H1 (cell line): ENCODE measurements around the gene FBLN2. TPM values are rescaled to one million over a fixed set of nuclear protein-coding genes. Genes with fewer than 3 reads are reported as not detected.

ENCODE experiments used
- CTCF ChIA-PET: fragments of 300-600 bp; sonication (Branson Sonifier 250); formaldehyde crosslinking; loops from one replicate; lab custom pipeline; 2021; ENCODE audit not compliant: partially characterized antibody; lab: Charles Lee
- POLR2A ChIA-PET: fragments of 300-600 bp; sonication (Branson Sonifier 250); formaldehyde crosslinking; loops from one replicate; lab custom pipeline; 2021; ENCODE audit warnings: inconsistent platforms; ENCODE audit not compliant: partially characterized antibody; lab: Charles Lee
- DNase-seq, 2 experiments: peaks; one replicate each; pipeline versions ENCODE4 v3.0.0 to v3.0.0-alpha.2; 2010 to 2022; ENCODE audit warnings: low spot score in 2 of 2, low read depth in 1 of 2, mixed read lengths in 1 of 2
- FAIRE-seq: peaks from 2 replicates; lab custom pipeline; 2011; peaks lifted over from hg19 to GRCh38; lab: Jason Lieb, UNC
- H2AFZ ChIP-seq: 2 replicates; pipeline ENCODE4 v1.8.1; 2012; ENCODE audit warnings: low read length, inconsistent platforms
- H2AK5ac ChIP-seq: 2 replicates; pipeline ENCODE4 v1.6.1; 2013; ENCODE audit warnings: low read depth, low read length
- H2BK120ac ChIP-seq: replicated peaks from 2 replicates; pipeline ENCODE3; 2013; ENCODE audit warnings: low read depth, low read length, inconsistent platforms
- H2BK12ac ChIP-seq: 2 replicates; pipeline ENCODE4 v1.6.1; 2013; ENCODE audit warnings: low read depth, low read length
- H2BK15ac ChIP-seq: 2 replicates; pipeline ENCODE4 v1.6.1; 2013; ENCODE audit warnings: low read length
- H2BK20ac ChIP-seq: 2 replicates; pipeline ENCODE4 v1.6.1; 2013; ENCODE audit warnings: low read length
- H2BK5ac ChIP-seq: 2 replicates; pipeline ENCODE4 v1.6.1; 2013; ENCODE audit warnings: low read depth, low read length
- H3K14ac ChIP-seq: 2 replicates; pipeline ENCODE4 v1.6.1; 2013; ENCODE audit warnings: inconsistent platforms; ENCODE audit not compliant: insufficient read length
- H3K18ac ChIP-seq: 2 replicates; pipeline ENCODE4 v1.6.1; 2013; ENCODE audit warnings: low read length; ENCODE audit errors: extremely low read depth
- H3K23ac ChIP-seq: 2 replicates; pipeline ENCODE4 v1.6.1; 2013; ENCODE audit warnings: inconsistent platforms; ENCODE audit not compliant: insufficient read length
- H3K23me2 ChIP-seq: 2 replicates; pipeline ENCODE4 v1.6.1; 2013; ENCODE audit warnings: low read depth, low read length
- H3K27ac ChIP-seq: 2 replicates; pipeline ENCODE4 v1.6.1; 2011; ENCODE audit warnings: low read depth, low read length, inconsistent platforms
- H3K27me3 ChIP-seq, 4 experiments: replicated peaks in 1 of 4; 1 replicate in 1 of 4; 2 replicates in 3 of 4; pipeline versions ENCODE4 v1.6.1 to v1.8.1; 2011 to 2013; ENCODE audit warnings: low read length in 3 of 4, mild to moderate bottlenecking in 3 of 4, inconsistent platforms in 2 of 4, mixed read lengths in 2 of 4, moderate library complexity in 1 of 4; ENCODE audit not compliant: control insufficient read depth in 3 of 4, insufficient read depth in 3 of 4; ENCODE audit errors: extremely low read depth in 1 of 4
- H3K36me3 ChIP-seq, 4 experiments: 2 replicates each; pipeline versions ENCODE4 v1.6.1 to v1.8.1; 2011 to 2013; ENCODE audit warnings: mild to moderate bottlenecking in 4 of 4, low read length in 3 of 4, moderate library complexity in 2 of 4, control low read depth in 1 of 4, inconsistent platforms in 1 of 4; ENCODE audit not compliant: insufficient read depth in 4 of 4, control insufficient read depth in 2 of 4
- H3K4ac ChIP-seq: replicated peaks from 2 replicates; pipeline ENCODE3; 2013; ENCODE audit warnings: low read length, low read depth, mixed read lengths, inconsistent platforms; ENCODE audit not compliant: insufficient read length
- H3K4me1 ChIP-seq, 4 experiments: replicated peaks in 1 of 4; 1 replicate in 1 of 4; 2 replicates in 3 of 4; pipeline versions ENCODE4 v1.6.1 to v1.8.1; 2011 to 2013; ENCODE audit warnings: low read length in 3 of 4, inconsistent platforms in 2 of 4, mixed read lengths in 1 of 4; ENCODE audit not compliant: insufficient read depth in 4 of 4, control insufficient read depth in 3 of 4
- H3K4me2 ChIP-seq, 2 experiments: 2 replicates each; pipeline versions ENCODE4 v1.6.1 to v1.8.1; 2011 to 2013; ENCODE audit warnings: low read depth in 2 of 2, low read length in 2 of 2, control low read depth in 1 of 2, inconsistent platforms in 1 of 2, mild to moderate bottlenecking in 1 of 2; ENCODE audit not compliant: insufficient read depth in 1 of 2
- H3K4me3 ChIP-seq, 4 experiments: fragments of 200-600, 300-600 bp in 1 of 4; sonication (generic), shearing (Covaris generic), sonication (Bioruptor Twin) in 1 of 4; 2 replicates each; pipeline versions ENCODE4 v1.5.1 to v1.8.1; 2011 to 2016; ENCODE audit warnings: low read length in 4 of 4, low read depth in 3 of 4, control low read depth in 2 of 4, inconsistent platforms in 2 of 4, mild to moderate bottlenecking in 2 of 4, mixed read lengths in 1 of 4, moderate library complexity in 1 of 4; ENCODE audit not compliant: insufficient read depth in 2 of 4; ENCODE audit errors: extremely low read depth in 1 of 4
- H3K56ac ChIP-seq: replicated peaks from 2 replicates; pipeline ENCODE3; 2013; ENCODE audit warnings: low read depth, mild to moderate bottlenecking, mixed read lengths, low read length, inconsistent platforms; ENCODE audit not compliant: insufficient read length
- H3K79me1 ChIP-seq: 2 replicates; pipeline ENCODE4 v1.6.1; 2013; ENCODE audit warnings: low read depth, low read length, control low read depth
- H3K79me2 ChIP-seq, 2 experiments: 2 replicates each; pipeline versions ENCODE4 v1.6.1 to v1.8.1; 2012 to 2013; ENCODE audit warnings: low read length in 2 of 2, mild to moderate bottlenecking in 2 of 2, inconsistent platforms in 1 of 2; ENCODE audit not compliant: insufficient read depth in 2 of 2, control insufficient read depth in 1 of 2
- H3K9ac ChIP-seq, 4 experiments: replicated peaks in 1 of 4; 1 replicate in 1 of 4; 2 replicates in 3 of 4; pipeline versions ENCODE4 v1.6.1 to v1.8.1; 2011 to 2013; ENCODE audit warnings: low read depth in 3 of 4, low read length in 3 of 4, control low read depth in 2 of 4, mild to moderate bottlenecking in 2 of 4, moderate library complexity in 2 of 4, inconsistent platforms in 1 of 4; ENCODE audit errors: extremely low read depth in 1 of 4
- H3K9me3 ChIP-seq, 2 experiments: 2 replicates each; pipeline versions ENCODE4 v1.6.1 to v1.8.1; 2012 to 2013; ENCODE audit warnings: mild to moderate bottlenecking in 2 of 2, moderate library complexity in 2 of 2, control low read depth in 1 of 2, inconsistent platforms in 1 of 2, low read depth in 1 of 2, low read length in 1 of 2, mixed read lengths in 1 of 2; ENCODE audit not compliant: insufficient read depth in 2 of 2
- H4K20me1 ChIP-seq, 2 experiments: replicated peaks in 1 of 2; 2 replicates each; pipeline versions ENCODE3 to v1.8.1; 2011 to 2013; ENCODE audit warnings: inconsistent platforms in 2 of 2, low read length in 2 of 2, mild to moderate bottlenecking in 1 of 2; ENCODE audit not compliant: insufficient read depth in 2 of 2, control insufficient read depth in 1 of 2
- H4K5ac ChIP-seq: 2 replicates; pipeline ENCODE4 v1.6.1; 2013; ENCODE audit warnings: low read length, low read depth, mixed read lengths, inconsistent platforms; ENCODE audit not compliant: insufficient read length
- H4K8ac ChIP-seq: 2 replicates; pipeline ENCODE4 v1.8.0; 2013; ENCODE audit warnings: mild to moderate bottlenecking, moderate library complexity, low read length, inconsistent platforms; ENCODE audit not compliant: insufficient read depth; ENCODE audit errors: extremely low read depth
- H4K91ac ChIP-seq: replicated peaks from 2 replicates; pipeline ENCODE3; 2013; ENCODE audit warnings: low read length, mixed read lengths, inconsistent platforms; ENCODE audit not compliant: insufficient read length
- HDAC2 ChIP-seq, 2 experiments: fragments of 300-600 bp in 1 of 2; sonication (generic) in 1 of 2; IDR thresholded peaks; 2 replicates each; pipeline ENCODE4 v1.6.1; 2011 to 2012; ENCODE audit warnings: low read depth in 2 of 2, low read length in 2 of 2, mild to moderate bottlenecking in 2 of 2, moderate library complexity in 2 of 2, borderline replicate concordance in 1 of 2, inconsistent platforms in 1 of 2
- HDAC6 ChIP-seq: IDR thresholded peaks from one replicate; pipeline ENCODE4 v1.7.1; 2012; ENCODE audit warnings: low read depth, mild to moderate bottlenecking, inconsistent platforms, low read length, moderate library complexity
- MAFK ChIP-seq: IDR thresholded peaks from 2 replicates; pipeline ENCODE4 v1.6.1; 2012; ENCODE audit warnings: low read depth, mild to moderate bottlenecking, improper control_type of control experiment, low read length
- RBBP5 ChIP-seq: IDR thresholded peaks from 2 replicates; pipeline ENCODE4 v1.7.1; 2012; ENCODE audit warnings: low read depth, mild to moderate bottlenecking, inconsistent platforms, low read length, moderate library complexity, borderline replicate concordance
- RXRA ChIP-seq: IDR thresholded peaks from 2 replicates; pipeline ENCODE4 v1.6.1; 2011; ENCODE audit warnings: low read depth, mild to moderate bottlenecking, low read length, moderate library complexity; ENCODE audit not compliant: insufficient read depth
- SIN3A ChIP-seq, 2 experiments: IDR thresholded peaks in 1 of 2; conservative IDR thresholded peaks in 1 of 2; 2 replicates each; pipeline ENCODE4 v1.6.1; 2011 to 2012; ENCODE audit warnings: low read length in 2 of 2, improper control_type of control experiment in 1 of 2, low read depth in 1 of 2, mild to moderate bottlenecking in 1 of 2
- SP2 ChIP-seq: IDR thresholded peaks from 2 replicates; pipeline ENCODE4 v1.6.1; 2012; ENCODE audit warnings: mild to moderate bottlenecking, low read length, inconsistent platforms
- SRF ChIP-seq: IDR thresholded peaks from 2 replicates; pipeline ENCODE4 v1.6.1; 2011; ENCODE audit warnings: mild to moderate bottlenecking, low read depth, low read length, moderate library complexity
- TEAD4 ChIP-seq: IDR thresholded peaks from 2 replicates; pipeline ENCODE4 v1.6.1; 2012; ENCODE audit warnings: low read depth, low read length, inconsistent platforms, mixed read lengths
- ZNF274 ChIP-seq: IDR thresholded peaks from 2 replicates; pipeline ENCODE4 v1.7.0; 2012; ENCODE audit warnings: low read length, borderline replicate concordance; ENCODE audit errors: extremely low read depth
- WGBS, 2 experiments: shearing (Covaris generic) in 1 of 2; methylation state at CpG; one replicate each; pipeline versions ENCODE4 v1.1.6 to v1.1.7; 2013 to 2015; ENCODE audit warnings: low lambda C conversion rate in 2 of 2, mixed read lengths in 2 of 2, inconsistent platforms in 1 of 2, low coverage in 1 of 2, missing lambda C conversion rate in 1 of 2; ENCODE audit not compliant: insufficient replicate concordance in 2 of 2, insufficient coverage in 1 of 2, insufficient read length in 1 of 2; ENCODE audit errors: extremely low coverage in 1 of 2, missing lambda C conversion rate in 1 of 2; 5-methylcytosine and 5-hydroxymethylcytosine counted together
- polyA plus RNA-seq, 7 experiments: library from polyadenylated mRNA; depleted of rRNA in 3 of 7; stranded (reverse) in 5 of 7; unstranded in 2 of 7; fragments of >200 nt in 5 of 7; fragments of 200-250 nt in 2 of 7; gene quantifications; 1 replicate in 5 of 7; 2 replicates in 1 of 7; 4 replicates in 1 of 7; pipeline versions ENCODE4 v1.2.1 to v1.2.3, GENCODE V29; 2011 to 2013; ENCODE audit warnings: missing spikeins in 2 of 7, mixed read lengths in 2 of 7
- total RNA-seq: library from RNA; stranded (reverse); fragmentation: NEBNext Ultra II Directional; extraction: Animal tissue kit (Norgen Biotek cat#: 25700); gene quantifications from 2 replicates; pipeline ENCODE4 v1.2.1, GENCODE V29; 2021
- TF ChIP-seq, protein P1 (sequence below): IDR thresholded peaks from 2 replicates; pipeline ENCODE4 v1.6.1; 2011; ENCODE audit warnings: low read depth, mild to moderate bottlenecking, low read length; ENCODE audit not compliant: insufficient read depth

Gene FBLN2
- total and polyA plus RNA-seq, 2 of the 8 experiments (the other 6 are each of a cell fraction or from before 2014, with no cell fraction given) = 17.4 to 24.2 TPM

DNA sequence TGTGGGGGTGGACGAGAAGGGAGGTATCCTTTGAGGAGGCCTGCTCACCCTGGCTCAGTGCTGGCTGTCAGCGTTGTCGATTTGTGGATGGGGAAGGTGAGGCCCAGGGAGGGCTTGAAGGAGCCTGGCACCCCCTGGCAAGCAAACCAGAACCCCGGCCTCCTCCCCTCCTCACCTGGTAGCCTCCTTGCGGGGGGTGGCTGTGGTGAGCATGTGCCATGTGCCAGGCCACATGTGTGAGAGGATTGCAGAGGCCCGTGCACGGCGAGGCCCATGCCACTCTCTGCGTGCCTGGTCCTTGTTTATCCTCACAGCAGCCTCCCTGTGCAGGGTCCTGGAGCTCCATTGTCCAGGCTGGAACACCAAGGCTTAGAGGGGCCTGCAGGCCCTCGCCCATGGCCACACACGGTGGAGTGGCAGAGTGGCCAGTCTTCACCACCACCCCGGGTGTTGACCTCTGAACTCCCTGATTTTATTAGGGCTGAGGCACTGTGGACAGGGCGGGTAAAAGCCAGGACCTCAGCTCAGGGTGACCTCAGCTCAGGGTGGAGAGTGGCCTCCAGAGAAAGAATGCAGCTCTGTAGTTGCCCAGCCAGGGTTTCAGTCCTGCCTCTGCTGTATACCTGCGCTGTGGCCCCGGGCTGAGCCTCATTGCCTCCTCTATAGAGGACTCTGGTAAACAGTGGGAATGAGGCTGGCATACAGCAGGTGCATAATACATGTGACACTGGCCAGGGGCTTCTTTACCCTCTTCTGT lies 39.7 kb upstream of the FBLN2 start:
- FAIRE-seq (no peak), DNase-seq (no peak)
- H2BK15ac ChIP-seq = no peak overlapping the region
- H3K4me3 ChIP-seq = no peak overlapping the region
- ChIA-PET POLR2A (interaction anchor here (0.6 kb wide), 1 partner anchor 79 kb away, joined by 3 read pairs; no protein-coding TSS in a partner anchor), CTCF (interaction anchor here (0.9 to 51.2 kb wide), 8 partner anchors 2 to 752 kb away, joined by 3 to 856 read pairs (median 4); partner anchors contain the start of gene FBLN2)
- no peaks in the 10 kb centered on the region for H4K20me1 ChIP-seq
- H3K79me1 ChIP-seq = no peaks in the 10 kb centered on the region
- H3K27me3 ChIP-seq = no peaks in the 10 kb centered on the region; a peak in 1 of 7 replicates
- H3K23ac ChIP-seq = no peak overlapping the region
- no peaks in the 10 kb centered on the region for H3K36me3 ChIP-seq
- no peak overlapping the region for H2AK5ac ChIP-seq
- no peak overlapping the region for H3K56ac ChIP-seq
- H3K4me2 ChIP-seq = no peak overlapping the region
- no peak overlapping the region for H2BK120ac ChIP-seq
- no peak overlapping the region for H2BK12ac ChIP-seq
- 93% methylated on average over 15 of the region's 15 CpGs; no CpG with 5 or more reads in 1 of the 2 experiments for WGBS, 2 experiments
- no peak overlapping the region for H4K91ac ChIP-seq
- H2BK20ac ChIP-seq = no peak overlapping the region
- H3K23me2 ChIP-seq = no peaks in the 10 kb centered on the region; the same call in 1 of the 2 replicates
- H3K4ac ChIP-seq = no peak overlapping the region
- peak overlapping the region; percentile 4; the same call in 1 of the 2 replicates for H4K8ac ChIP-seq
- no peak overlapping the region for H2BK5ac ChIP-seq
- H4K5ac ChIP-seq = no peak overlapping the region
- H3K79me2 ChIP-seq = no peaks in the 10 kb centered on the region
- peaks cover 0 to 10% (median 3%) of the 10 kb centered on the region in 4 experiments; a peak in 1 of 7 replicates for H3K4me1 ChIP-seq
- no peak overlapping the region for H3K9ac ChIP-seq
- H3K18ac ChIP-seq = no peak overlapping the region; the same call in 1 of the 2 replicates
- H3K9me3 ChIP-seq = no peaks in the 10 kb centered on the region
- H3K14ac ChIP-seq = no peak overlapping the region
- H3K27ac ChIP-seq = no peak overlapping the region
- H2AFZ ChIP-seq = no peak overlapping the region
- no peak for TF ChIP-seq SIN3A (conservative IDR thresholded peaks at IDR 0.05 in 1 of 2, IDR thresholded peaks at IDR 0.05 in 1 of 2; ENCODE audit: low read depth in 1 of 2, low read length in 2 of 2)
- TF ChIP-seq, protein P1, sequence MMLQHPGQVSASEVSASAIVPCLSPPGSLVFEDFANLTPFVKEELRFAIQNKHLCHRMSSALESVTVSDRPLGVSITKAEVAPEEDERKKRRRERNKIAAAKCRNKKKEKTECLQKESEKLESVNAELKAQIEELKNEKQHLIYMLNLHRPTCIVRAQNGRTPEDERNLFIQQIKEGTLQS = no peak
- no peak for TF ChIP-seq RBBP5
- no peak for TF ChIP-seq SRF
- TF ChIP-seq TEAD4 = no peak
- no peak for TF ChIP-seq HDAC6
- no peak for TF ChIP-seq ZNF274
- TF ChIP-seq HDAC2 (IDR thresholded peaks at IDR 0.05; ENCODE audit: borderline replicate concordance in 1 of 2, low read depth in 2 of 2, low read length in 2 of 2) = no peak
- TF ChIP-seq SP2 = no peak
- no peak for TF ChIP-seq RXRA
- no peak for TF ChIP-seq MAFK
